HPDE6-E6E7 (cell line): ENCODE results near the gene ZMYND15.

Source experiments
- DNase-seq: peaks from one replicate; pipeline ENCODE4 v3.0.0; 2011; ENCODE audit warnings: missing footprints; ENCODE audit errors: extremely low spot score

ZMYND15 gene

DNA sequence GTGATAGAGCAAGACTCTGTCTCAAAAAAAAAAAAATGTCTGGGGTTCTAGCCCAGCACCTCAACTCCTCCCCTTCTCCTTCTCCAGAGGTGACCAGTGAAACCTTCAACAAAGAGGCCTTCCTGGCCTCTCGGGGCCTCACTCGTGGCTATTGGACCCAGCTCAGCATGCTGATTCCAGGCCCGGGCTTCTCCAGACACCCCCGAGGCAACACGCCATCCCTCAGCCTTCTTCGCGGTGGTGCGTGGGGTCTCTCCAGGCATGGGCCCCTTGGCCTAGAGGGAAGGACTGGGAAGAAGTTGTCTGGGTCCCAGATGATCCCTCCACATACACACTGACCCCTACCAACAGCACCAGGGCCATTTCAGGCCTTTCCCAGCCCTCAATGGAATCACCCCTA lies 3.6 kb downstream of the ZMYND15 start:
- DNase-seq: no peak

DNA sequence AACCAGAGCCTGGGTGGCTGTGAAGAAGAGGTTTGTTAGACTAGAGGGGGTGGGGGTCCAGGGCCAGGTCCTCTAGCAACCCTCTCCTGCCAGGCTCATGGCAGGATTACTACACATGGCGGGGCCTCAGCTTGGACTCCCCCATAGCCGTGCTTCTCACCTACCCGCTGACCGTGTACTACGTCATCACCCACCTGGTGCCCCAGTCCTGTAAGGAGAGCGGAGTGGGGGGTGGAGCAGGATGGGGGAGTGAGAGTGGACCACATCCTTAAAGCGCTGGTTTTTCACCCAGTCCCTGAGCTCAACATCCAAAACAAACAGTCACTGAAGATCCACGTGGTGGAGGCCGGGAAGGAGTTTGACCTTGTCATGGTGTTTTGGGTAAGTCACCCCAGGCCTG lies 4.3 kb downstream of the ZMYND15 start:
- no peak for DNase-seq

DNA sequence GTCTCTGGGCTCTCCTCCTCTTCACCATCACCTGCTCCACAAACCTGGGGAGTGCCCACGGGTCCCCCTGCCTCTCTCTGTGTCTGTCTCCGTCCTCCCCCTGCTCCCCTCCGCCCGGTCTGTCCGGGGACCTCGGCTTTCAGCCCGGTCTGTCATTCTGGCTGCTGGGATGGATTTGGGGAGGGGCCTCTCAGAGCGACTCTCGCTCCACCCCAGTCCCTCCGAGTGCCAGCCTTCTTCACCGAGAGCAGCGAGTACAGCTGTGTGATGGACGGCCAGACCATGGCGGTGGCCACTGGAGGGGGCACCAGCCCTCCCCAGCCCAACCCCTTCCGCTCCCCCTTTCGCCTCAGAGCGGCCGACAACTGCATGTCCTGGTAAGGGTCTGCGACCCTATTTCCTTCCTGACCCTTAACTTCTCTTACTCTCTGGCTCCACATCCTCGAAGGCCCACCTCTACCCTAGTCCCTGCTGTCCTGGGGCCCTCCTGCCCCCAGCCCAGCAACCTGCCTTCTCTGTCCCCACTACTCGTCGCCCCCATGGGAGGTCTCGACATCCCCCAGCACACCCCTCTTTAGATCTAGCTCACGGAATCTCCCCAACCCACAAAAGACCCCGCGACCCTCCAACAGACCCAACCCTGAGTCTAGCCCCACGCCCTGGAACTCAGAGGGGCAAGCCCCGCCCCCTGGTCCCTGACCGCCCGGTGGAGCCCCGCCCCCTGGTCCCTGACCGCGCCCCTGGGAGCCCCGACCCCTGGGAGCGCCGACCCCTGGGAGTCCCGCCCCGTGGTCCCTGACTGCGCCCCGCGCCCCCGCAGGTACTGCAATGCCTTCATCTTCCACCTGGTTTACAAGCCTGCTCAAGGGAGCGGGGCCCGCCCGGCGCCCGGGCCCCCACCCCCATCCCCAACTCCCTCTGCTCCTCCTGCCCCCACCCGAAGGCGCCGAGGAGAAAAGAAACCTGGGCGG lies 5.7 kb downstream of the ZMYND15 start:
- no peak for DNase-seq

DNA sequence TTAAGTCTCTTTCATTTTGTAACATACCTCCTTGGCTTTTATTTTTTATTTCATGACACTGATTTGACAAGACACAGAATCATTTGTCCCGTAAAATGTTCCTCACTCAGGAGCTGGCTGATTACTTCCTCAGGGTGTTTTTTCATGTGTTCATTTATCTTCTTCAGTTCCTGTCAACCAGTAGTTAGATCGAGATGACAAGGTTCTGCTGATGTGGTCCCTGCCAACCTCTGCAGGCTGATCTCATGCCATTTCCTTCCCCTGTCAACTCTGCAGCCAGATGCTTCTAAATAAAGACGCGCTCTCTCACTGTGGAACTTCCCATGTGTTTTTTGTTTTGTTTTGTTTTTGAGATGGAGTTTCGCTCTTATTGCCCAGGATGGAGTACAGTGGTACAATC lies 8.2 kb downstream of the ZMYND15 start:
- DNase-seq: no peak

DNA sequence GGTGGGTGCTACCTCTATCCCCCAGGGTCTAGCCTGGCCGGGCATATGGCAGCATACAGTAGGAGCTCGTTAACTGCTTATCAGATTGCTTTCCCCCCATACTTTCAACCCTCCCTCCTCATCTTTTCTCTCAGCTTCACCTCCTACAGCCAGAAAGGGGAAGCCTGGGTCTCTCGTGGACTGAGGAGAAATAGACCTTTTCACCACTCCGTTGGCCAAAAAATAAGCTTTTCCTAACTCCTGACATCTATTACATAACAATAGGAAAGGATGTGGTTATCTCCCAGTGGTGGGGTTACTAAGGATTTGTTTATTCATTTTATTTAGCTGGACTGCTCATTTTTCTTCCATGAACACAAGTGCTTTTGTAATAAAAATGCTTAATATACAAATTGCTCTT lies 9.1 kb downstream of the ZMYND15 start:
- no peak for DNase-seq

DNA sequence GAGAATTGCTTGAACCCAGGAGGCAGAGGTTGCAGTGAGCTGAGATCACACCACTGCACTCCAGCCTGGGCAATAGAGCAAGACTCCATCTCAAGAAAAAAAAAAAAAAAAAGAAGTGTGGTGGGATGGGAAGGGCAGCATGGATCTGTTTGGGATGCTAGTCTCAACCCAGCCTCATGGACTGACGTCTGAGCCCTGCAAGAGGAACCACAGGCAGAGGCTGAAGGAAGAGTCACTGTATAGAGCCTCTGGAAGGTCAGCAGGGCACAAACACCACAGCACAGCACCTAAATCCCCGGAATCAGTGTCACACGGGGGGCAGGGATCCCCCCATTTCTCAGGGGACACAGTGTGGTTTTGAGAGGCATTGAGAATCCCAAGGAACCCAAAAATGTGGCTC lies 11.0 kb downstream of the ZMYND15 start:
- DNase-seq: no peak

GRCh38 chr17:4751932-4752331 lies 12.3 kb downstream of the ZMYND15 start:
- no peak for DNase-seq

- DNase-seq: no peak
Observed at GRCh38 chr17:4753392-4753791, 13.8 kb downstream of the ZMYND15 start.

DNA sequence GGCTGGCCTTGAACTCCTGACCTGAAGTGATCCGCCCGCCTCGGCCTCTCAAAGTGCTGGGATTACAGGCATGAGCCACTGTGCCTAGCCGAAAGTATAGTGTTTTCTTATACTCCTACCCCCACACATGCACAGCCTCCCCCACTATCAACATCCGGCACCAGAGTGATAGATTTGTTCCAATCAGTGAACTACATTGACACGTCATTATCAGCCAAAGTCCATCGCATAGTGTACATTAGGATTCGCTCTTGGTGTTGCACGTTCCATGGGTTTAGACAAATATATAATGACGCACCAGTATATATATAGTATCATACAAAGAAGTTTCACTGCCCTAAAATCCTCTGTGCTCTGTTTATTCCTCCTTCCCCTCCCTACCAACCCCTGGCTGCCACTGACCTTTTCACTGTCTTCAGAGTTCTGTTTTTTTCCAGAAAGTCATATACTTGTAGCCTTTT lies 20.2 kb downstream of the ZMYND15 start:
- no peak for DNase-seq

- DNase-seq: no peak
Observed at GRCh38 chr17:4764595-4764994, 25.0 kb downstream of the ZMYND15 start.

- no peak for DNase-seq
Observed at GRCh38 chr17:4766201-4766600, 26.6 kb downstream of the ZMYND15 start.

GRCh38 chr17:4766723-4767122 lies 27.1 kb downstream of the ZMYND15 start:
- DNase-seq: no peak

DNA sequence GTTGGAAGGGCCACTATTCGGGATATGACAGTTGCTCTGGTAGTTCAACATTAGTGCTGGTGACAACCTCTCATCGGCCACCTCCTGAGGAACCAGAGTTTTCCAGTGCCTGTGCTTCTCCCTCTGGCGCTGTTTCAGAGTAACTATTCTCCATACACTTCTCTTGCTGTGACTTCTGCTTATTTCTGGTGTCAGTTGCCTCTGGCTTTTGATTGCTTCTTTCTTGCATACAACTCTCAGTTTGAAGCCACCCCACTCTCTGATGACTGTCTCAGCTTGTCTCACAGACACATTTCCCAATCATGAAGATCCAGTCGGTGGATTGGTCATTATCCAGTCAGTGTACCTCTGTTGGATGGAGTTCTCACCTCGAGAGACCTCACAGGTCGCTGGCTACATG lies 28.7 kb downstream of the ZMYND15 start:
- no peak for DNase-seq

DNA sequence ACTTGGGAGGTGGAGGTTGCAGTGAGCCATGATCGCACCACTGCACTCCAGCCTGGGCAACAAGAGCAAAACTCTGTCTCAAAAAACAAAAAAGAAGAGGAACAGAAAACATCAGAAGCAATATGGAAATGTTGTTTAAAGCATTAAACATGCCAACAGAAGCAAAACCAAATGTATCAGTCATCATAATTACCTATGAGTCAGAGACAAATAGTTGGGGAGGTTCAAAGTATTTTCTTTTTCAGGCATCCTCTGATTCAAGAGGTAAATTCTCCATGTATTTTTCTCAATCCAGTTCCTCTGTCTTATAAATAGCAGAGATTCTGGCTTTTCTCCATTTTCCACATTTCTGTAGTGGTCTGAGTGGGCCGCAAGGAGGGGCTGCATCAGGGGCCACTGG lies 30.0 kb downstream of the ZMYND15 start:
- DNase-seq: no peak

DNA sequence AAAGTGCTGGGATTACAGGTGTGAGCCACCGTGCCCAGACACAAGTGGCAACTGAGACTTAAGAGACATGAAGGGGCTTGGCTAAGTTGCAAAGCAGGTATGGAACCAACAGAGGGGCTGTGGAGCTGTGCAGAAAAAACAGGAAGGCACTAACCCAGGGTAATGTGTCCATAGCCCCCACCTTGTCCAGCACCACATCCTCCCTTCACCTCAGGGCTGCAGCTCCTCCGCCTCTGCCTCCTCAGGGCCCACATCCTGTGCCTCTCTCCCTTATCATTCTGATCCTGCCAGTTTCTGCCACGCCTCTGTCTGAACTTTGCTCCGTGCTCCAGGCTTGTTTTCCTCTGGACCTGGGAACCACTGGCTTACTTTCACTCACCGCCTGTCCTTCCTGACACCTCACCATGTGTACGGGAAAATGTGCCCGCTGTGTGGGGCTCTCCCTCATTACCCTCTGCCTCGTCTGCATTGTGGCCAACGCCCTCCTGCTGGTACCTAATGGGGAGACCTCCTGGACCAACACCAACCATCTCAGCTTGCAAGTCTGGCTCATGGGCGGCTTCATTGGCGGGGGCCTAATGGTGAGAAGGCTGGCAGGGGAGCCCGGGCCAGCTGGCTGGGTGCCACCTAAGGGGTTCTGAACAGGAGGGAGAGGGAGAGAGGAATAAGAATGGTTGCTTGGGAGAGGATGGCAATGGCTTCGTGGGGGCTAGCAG lies 32.0 kb downstream of the ZMYND15 start, which contains the start of gene TM4SF5:
Gene TM4SF5, plus strand, starts transcription at position 368 of the 716 bp plus-strand sequence. Its CDS starts 37 bp downstream, at position 405.
- no peak for DNase-seq

- DNase-seq: no peak
Observed at GRCh38 chr17:4772235-4772613, 32.6 kb downstream of the ZMYND15 start.

GRCh38 chr17:4777969-4778760 lies 38.5 kb downstream of the ZMYND15 start:
- DNase-seq: no peak

- no peak for DNase-seq
Observed at GRCh38 chr17:4780325-4780955, 40.8 kb downstream of the ZMYND15 start.

DNA sequence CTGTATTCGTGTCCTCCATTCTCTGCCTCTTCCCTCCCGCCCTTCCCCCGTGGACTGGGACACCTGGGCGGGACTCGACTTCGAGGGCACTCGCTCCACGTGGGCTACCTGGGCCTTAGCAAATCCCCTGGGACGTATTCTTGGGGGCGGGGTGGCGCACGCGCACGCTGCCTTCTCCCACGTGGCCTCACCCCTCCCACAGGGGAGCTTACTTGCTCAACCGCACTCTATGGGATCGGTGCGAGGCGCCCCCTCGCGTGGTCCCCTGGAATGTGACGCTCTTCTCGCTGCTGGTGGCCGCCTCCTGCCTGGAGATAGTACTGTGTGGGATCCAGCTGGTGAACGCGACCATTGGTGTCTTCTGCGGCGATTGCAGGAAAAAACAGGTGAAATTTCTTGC lies 43.0 kb downstream of the ZMYND15 start:
- DNase-seq: no peak

DNA sequence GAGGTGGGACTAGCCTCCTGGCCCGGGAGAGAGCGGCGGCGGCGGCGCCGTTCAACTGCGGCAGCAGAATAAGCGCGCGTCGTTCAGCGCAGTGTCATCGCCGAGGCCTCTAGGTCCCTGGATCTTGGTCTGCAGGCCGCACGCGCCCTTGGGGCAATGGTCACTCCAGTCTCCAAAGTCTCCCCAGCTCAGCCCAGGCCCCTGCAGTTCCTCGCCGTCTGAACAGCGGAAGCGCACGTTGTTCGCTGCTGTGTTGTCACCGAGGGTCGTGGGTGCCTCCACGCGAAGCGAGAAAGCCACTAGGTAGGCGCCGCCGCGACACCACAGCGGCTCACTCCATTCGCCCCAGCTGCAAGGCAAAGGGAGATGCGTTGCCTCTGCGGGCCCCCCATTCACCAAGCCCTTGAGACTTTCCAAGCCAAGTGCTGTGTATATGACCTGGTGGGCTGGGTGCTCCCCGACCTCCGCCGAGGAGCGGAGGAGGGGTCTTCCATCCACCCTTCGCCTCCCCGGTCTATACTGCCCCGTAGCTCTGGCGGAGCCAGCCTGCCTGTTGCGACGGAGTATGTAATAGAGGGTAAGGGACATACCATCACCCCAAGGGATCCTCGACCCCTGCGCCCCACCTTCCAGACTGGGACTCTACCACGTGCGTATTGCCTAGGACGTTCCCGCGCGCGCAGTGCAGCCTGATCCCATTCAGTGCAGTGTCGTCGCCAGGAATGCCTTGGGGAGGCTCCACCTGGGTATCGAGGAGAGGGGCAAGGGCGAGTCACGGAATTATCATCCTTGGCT lies 45.9 kb downstream of the ZMYND15 start:
- no peak for DNase-seq

DNA sequence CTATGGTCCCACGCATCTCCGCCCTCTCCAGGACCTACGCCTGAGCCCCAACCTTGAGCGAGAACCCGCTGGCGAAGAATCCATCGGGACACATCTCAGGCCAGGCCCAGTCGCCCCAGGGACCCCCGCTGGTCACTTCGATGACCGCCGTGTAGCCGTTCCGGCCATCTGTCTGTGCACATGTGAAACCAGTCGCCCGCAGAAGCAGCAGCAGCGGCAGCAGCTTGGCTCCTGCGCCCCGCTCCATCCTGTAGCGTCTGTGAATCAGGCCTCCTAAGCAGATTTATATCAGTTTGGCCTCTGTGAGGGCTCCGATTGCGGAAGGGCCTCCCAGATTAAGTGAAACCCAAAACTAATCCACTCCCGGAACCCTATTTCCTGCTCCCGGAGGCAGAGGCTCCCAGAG lies 46.5 kb downstream of the ZMYND15 start, which contains the start of gene VMO1:
Gene VMO1, minus strand, starts transcription at position 259 of the 406 bp plus-strand sequence. Its CDS starts 12 bp downstream, at position 247.
- no peak for DNase-seq
